ENCODE measurements around the gene PTTG1IP2.

DNA sequence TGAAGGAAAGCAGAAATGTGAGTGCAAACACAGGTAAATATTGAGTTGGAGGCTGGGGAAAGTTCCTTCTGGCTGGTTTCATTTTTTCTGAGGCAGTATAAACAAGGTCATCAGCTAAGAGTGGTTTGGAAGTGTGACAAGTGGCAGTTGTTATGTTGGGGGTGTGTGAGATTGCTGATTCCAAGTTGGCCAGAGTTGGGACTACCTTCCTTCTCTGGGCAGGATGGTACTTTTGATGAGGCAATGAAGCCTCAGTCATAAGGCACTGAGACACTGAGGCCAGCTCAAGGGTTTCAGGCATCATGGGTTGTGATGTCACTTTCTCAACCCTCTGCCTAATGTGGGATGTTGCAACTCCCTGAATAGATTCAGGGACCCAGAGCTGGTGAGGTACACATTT, 8.2 kb upstream of the PTTG1IP2 start:
- TF ChIP-seq, protein P1, sequence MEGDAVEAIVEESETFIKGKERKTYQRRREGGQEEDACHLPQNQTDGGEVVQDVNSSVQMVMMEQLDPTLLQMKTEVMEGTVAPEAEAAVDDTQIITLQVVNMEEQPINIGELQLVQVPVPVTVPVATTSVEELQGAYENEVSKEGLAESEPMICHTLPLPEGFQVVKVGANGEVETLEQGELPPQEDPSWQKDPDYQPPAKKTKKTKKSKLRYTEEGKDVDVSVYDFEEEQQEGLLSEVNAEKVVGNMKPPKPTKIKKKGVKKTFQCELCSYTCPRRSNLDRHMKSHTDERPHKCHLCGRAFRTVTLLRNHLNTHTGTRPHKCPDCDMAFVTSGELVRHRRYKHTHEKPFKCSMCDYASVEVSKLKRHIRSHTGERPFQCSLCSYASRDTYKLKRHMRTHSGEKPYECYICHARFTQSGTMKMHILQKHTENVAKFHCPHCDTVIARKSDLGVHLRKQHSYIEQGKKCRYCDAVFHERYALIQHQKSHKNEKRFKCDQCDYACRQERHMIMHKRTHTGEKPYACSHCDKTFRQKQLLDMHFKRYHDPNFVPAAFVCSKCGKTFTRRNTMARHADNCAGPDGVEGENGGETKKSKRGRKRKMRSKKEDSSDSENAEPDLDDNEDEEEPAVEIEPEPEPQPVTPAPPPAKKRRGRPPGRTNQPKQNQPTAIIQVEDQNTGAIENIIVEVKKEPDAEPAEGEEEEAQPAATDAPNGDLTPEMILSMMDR (IDR thresholded peaks at IDR 0.05), result no peak
- TF ChIP-seq, protein P2, sequence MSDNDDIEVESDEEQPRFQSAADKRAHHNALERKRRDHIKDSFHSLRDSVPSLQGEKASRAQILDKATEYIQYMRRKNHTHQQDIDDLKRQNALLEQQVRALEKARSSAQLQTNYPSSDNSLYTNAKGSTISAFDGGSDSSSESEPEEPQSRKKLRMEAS (IDR thresholded peaks at IDR 0.05), result no peak
- TF ChIP-seq ZSCAN20 (CRISPR knock-in tag; IDR thresholded peaks at IDR 0.05) (no peak), RAD21 (conservative IDR thresholded peaks at IDR 0.05 in 1 of 2, IDR thresholded peaks at IDR 0.05 in 1 of 2) (no peak), POLR2A (IDR thresholded peaks at IDR 0.05; ENCODE audit: low read length) (no peak), HDAC2 (IDR thresholded peaks at IDR 0.05) (no peak), ZNF302 (CRISPR knock-in tag; IDR thresholded peaks at IDR 0.05) (no peak), JUN (IDR thresholded peaks at IDR 0.05) (no peak), ESRRA (IDR thresholded peaks at IDR 0.05; ENCODE audit: borderline replicate concordance, low read length) (no peak), EHMT2 (IDR thresholded peaks at IDR 0.05; ENCODE audit: low read depth) (no peak), POLR2AphosphoS2 (conservative IDR thresholded peaks at IDR 0.05; ENCODE audit: low read length) (no peak), TP53 (CRISPR knock-in tag; IDR thresholded peaks at IDR 0.05) (no peak)

All from A549 (cell line).